IMR-90 (cell line): ENCODE data around the gene ACBD5. TPM values are rescaled to one million over a fixed set of nuclear protein-coding genes. Genes with fewer than 3 reads are reported as not detected.
A peak's percentile ranks its signal among the peaks of the same experiment; 100 is the strongest.

Experiments
- ATAC-seq: fragments of 200-7000 bp; cut with Tn5 transposase; 2 replicates; pipeline ENCODE4 v1.9.1; 2020; ENCODE audit warnings: low read depth, mild to moderate bottlenecking, moderate library complexity
- BruUV-seq: library from RNA; stranded (reverse); fragments of 400-500 nt; replicated peaks from 2 replicates; lab custom pipeline; 2021; lab: Mats Ljungman, UMichigan
- CTCF ChIA-PET: fragments of 300-600 bp; formaldehyde crosslinking; extraction: SDS; loops from one replicate; lab custom pipeline; 2021; ENCODE audit warnings: antibody characterized with exemption; lab: Yijun Ruan, JAX
- POLR2A ChIA-PET: fragments of 300-600 bp; sonication (Branson Sonifier 250); formaldehyde crosslinking; loops from one replicate; lab custom pipeline; 2022; ENCODE audit warnings: antibody characterized with exemption; ENCODE audit not compliant: unreplicated experiment; lab: Charles Lee
- DNase-seq: peaks from one replicate; pipeline ENCODE4 v3.0.0; 2013
- H2AFZ ChIP-seq: replicated peaks from 2 replicates; pipeline ENCODE3; 2013; ENCODE audit warnings: low read length, mild to moderate bottlenecking; ENCODE audit not compliant: poor library complexity
- H2AK5ac ChIP-seq: 2 replicates; pipeline ENCODE4 v1.6.1; 2013; ENCODE audit warnings: low read depth, low read length, inconsistent platforms
- H2AK9ac ChIP-seq: replicated peaks from 2 replicates; pipeline ENCODE3; 2013; ENCODE audit warnings: mild to moderate bottlenecking, low read depth, low read length, moderate library complexity; ENCODE audit not compliant: poor library complexity
- H2BK120ac ChIP-seq: 2 replicates; pipeline ENCODE4 v1.6.1; 2013; ENCODE audit warnings: low read depth, low read length, inconsistent platforms
- H2BK15ac ChIP-seq: 3 replicates; pipeline ENCODE4 v1.6.1; 2013; ENCODE audit warnings: low read depth, low read length, inconsistent platforms
- H2BK20ac ChIP-seq: 2 replicates; pipeline ENCODE4 v1.6.1; 2013; ENCODE audit warnings: low read depth, mild to moderate bottlenecking, inconsistent platforms, low read length, moderate library complexity
- H2BK5ac ChIP-seq: 2 replicates; pipeline ENCODE4 v1.6.1; 2013; ENCODE audit warnings: mild to moderate bottlenecking, low read depth, low read length, inconsistent platforms; ENCODE audit not compliant: poor library complexity, severe bottlenecking
- H3K14ac ChIP-seq: replicated peaks from 2 replicates; pipeline ENCODE4 v1.6.1; 2013; ENCODE audit warnings: low read depth, low read length, inconsistent platforms
- H3K18ac ChIP-seq: 2 replicates; pipeline ENCODE4 v1.6.1; 2013; ENCODE audit warnings: low read depth, low read length, control low read depth
- H3K23ac ChIP-seq: 2 replicates; pipeline ENCODE4 v1.6.1; 2013; ENCODE audit warnings: low read depth, low read length, inconsistent platforms
- H3K27ac ChIP-seq: 2 replicates; pipeline ENCODE4 v1.5.1; 2013; ENCODE audit warnings: mild to moderate bottlenecking, control low read depth, low read length; ENCODE audit not compliant: insufficient read depth
- H3K27me3 ChIP-seq: 2 replicates; pipeline ENCODE4 v1.6.1; 2013; ENCODE audit warnings: low read length; ENCODE audit not compliant: control insufficient read depth, insufficient read depth
- H3K36me3 ChIP-seq: 2 replicates; pipeline ENCODE4 v1.6.1; 2013; ENCODE audit warnings: low read length, mixed read lengths; ENCODE audit not compliant: control insufficient read depth, insufficient read depth
- H3K4ac ChIP-seq: 2 replicates; pipeline ENCODE4 v1.6.1; 2013; ENCODE audit warnings: low read depth, low read length, inconsistent platforms
- H3K4me1 ChIP-seq: 2 replicates; pipeline ENCODE4 v1.6.1; 2013; ENCODE audit warnings: low read length, mixed read lengths; ENCODE audit not compliant: control insufficient read depth, insufficient read depth
- H3K4me2 ChIP-seq: 2 replicates; pipeline ENCODE4 v1.6.1; 2013; ENCODE audit warnings: low read depth, mild to moderate bottlenecking, control low read depth, low read length, moderate library complexity
- H3K4me3 ChIP-seq: 2 replicates; pipeline ENCODE4 v1.5.1; 2013; ENCODE audit warnings: low read depth, mild to moderate bottlenecking, control low read depth, low read length, moderate library complexity; ENCODE audit not compliant: insufficient read depth
- H3K56ac ChIP-seq: 2 replicates; pipeline ENCODE4 v1.6.1; 2013; ENCODE audit warnings: low read length, inconsistent platforms; ENCODE audit not compliant: insufficient read depth; ENCODE audit errors: extremely low read depth
- H3K79me1 ChIP-seq, 2 experiments: 2 replicates each; pipeline ENCODE4 v1.6.1; 2013; ENCODE audit warnings: low read length in 2 of 2, inconsistent platforms in 1 of 2, low read depth in 1 of 2
- H3K9ac ChIP-seq: 2 replicates; pipeline ENCODE4 v1.6.1; 2013; ENCODE audit warnings: low read depth, low read length, control low read depth
- H3K9me1 ChIP-seq: 2 replicates; pipeline ENCODE4 v1.6.1; 2013; ENCODE audit warnings: low read length, inconsistent platforms; ENCODE audit not compliant: insufficient read depth
- H3K9me3 ChIP-seq: 2 replicates; pipeline ENCODE4 v1.6.1; 2013; ENCODE audit warnings: low read length; ENCODE audit not compliant: control insufficient read depth, insufficient read depth
- H4K20me1 ChIP-seq: 2 replicates; pipeline ENCODE4 v1.6.1; 2013; ENCODE audit warnings: low read length, inconsistent platforms; ENCODE audit not compliant: insufficient read depth
- H4K5ac ChIP-seq: 2 replicates; pipeline ENCODE4 v1.6.1; 2013; ENCODE audit warnings: mild to moderate bottlenecking, low read depth, low read length, control low read depth
- H4K8ac ChIP-seq, 2 experiments: 2 replicates each; pipeline ENCODE4 v1.6.1; 2013; ENCODE audit warnings: low read depth in 2 of 2, low read length in 2 of 2, control low read depth in 1 of 2, inconsistent platforms in 1 of 2
- H4K91ac ChIP-seq: 2 replicates; pipeline ENCODE4 v1.6.1; 2013; ENCODE audit warnings: low read depth, low read length, inconsistent platforms; ENCODE audit not compliant: insufficient read depth
- CEBPB ChIP-seq: IDR thresholded peaks from 2 replicates; pipeline ENCODE4 v1.6.1; 2012; ENCODE audit warnings: low read depth, low read length, improper control_type of control experiment
- MAFK ChIP-seq: IDR thresholded peaks from 2 replicates; pipeline ENCODE4 v1.6.1; 2012; ENCODE audit warnings: low read depth, low read length, improper control_type of control experiment
- MAZ ChIP-seq: IDR thresholded peaks from 2 replicates; pipeline ENCODE4 v1.6.1; 2012; ENCODE audit warnings: low read depth, mild to moderate bottlenecking, low read length, improper control_type of control experiment, moderate library complexity, borderline replicate concordance
- NFE2L2 ChIP-seq: fragments of 150-350 bp; IDR thresholded peaks from 2 replicates; pipeline ENCODE4 v1.6.1; 2016; ENCODE audit warnings: low read depth, mild to moderate bottlenecking, low read length
- RAD21 ChIP-seq: IDR thresholded peaks from 2 replicates; pipeline ENCODE4 v1.6.1; 2012; ENCODE audit warnings: low read length, improper control_type of control experiment
- RFX5 ChIP-seq: IDR thresholded peaks from 2 replicates; pipeline ENCODE4 v1.8.0; 2012; ENCODE audit warnings: low read depth, mild to moderate bottlenecking, low read length, moderate library complexity
- WGBS, 2 experiments: methylation state at CpG; one replicate each; pipeline versions ENCODE4 v1.1.5 to v1.1.7; 2013; ENCODE audit warnings: missing lambda C conversion rate in 2 of 2; ENCODE audit not compliant: insufficient read length in 1 of 2; ENCODE audit errors: extremely low coverage in 2 of 2; 5-methylcytosine and 5-hydroxymethylcytosine counted together
- dilution Hi-C: fragments of 300-500 bp; cut with HindIII; formaldehyde crosslinking; loops from one replicate; pipeline ENCODE4 v1.14.3; 2018; ENCODE audit warnings: low sequenced_read_pairs; ENCODE audit not compliant: unreplicated experiment
- in situ Hi-C: fragments of 300-500 bp; cut with MboI; formaldehyde crosslinking; loops from 3 replicates; pipeline ENCODE4 v1.14.3; 2019; ENCODE audit warnings: low sequenced_read_pairs, inconsistent platforms, mixed read lengths
- intact Hi-C: fragments of 100-400 bp; cut with micrococcal nuclease; formaldehyde crosslinking; loops from 2 replicates; pipeline ENCODE4 v1.10.0; 2022
- polyA plus RNA-seq, 3 experiments: library from polyadenylated mRNA; depleted of rRNA; stranded (reverse); fragments of >200 nt; gene quantifications; 2 replicates each; pipeline ENCODE4 v1.2.3, GENCODE V29; 2012; ENCODE audit warnings: low replicate concordance in 1 of 3
- total RNA-seq: library from RNA; depleted of rRNA; stranded (reverse); fragments of >200 nt; gene quantifications from 2 replicates; pipeline ENCODE4 v1.2.3, GENCODE V29; 2012
- TF ChIP-seq, protein P1 (sequence below): fragments of 150-350 bp; IDR thresholded peaks from 2 replicates; pipeline ENCODE4 v1.6.1; 2016; ENCODE audit warnings: low read depth, mild to moderate bottlenecking, low read length, moderate library complexity, borderline replicate concordance

The ACBD5 gene
- total and polyA plus RNA-seq, 2 of the 4 experiments (the other 2 are of a cell fraction): 7.7 to 11.7 TPM

DNA sequence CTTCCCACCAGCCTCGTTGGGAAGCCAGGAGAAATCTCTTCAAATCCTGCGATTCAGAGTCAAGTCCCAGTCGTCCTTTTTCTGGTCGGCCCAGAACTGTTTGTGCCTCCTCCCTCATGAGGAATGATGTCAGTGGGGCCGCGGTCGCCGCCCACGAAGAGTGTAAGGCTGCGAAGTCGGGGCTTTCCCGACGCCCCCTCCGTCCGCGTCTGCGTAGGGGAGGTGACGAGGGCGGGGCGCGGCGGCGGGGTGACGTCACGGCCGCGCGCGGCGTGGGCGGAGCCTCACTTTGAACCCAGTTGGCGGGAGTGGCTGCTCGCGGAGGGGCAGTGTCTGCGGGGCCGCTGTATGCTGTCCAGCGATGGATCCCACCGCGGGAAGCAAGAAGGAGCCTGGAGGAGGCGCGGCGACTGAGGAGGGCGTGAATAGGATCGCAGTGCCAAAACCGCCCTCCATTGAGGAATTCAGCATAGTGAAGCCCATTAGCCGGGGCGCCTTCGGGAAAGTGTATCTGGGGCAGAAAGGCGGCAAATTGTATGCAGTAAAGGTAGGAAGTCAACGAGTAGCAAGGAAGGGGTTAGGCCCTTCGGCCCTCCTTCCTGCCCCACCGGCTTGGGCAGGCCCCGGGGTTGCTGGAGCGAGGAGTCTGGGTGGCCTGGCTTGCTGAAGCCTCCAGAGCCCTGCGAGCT, 85.4 kb downstream of the ACBD5 start, which contains the start of gene MASTL (continued):
- TF ChIP-seq, protein P1, sequence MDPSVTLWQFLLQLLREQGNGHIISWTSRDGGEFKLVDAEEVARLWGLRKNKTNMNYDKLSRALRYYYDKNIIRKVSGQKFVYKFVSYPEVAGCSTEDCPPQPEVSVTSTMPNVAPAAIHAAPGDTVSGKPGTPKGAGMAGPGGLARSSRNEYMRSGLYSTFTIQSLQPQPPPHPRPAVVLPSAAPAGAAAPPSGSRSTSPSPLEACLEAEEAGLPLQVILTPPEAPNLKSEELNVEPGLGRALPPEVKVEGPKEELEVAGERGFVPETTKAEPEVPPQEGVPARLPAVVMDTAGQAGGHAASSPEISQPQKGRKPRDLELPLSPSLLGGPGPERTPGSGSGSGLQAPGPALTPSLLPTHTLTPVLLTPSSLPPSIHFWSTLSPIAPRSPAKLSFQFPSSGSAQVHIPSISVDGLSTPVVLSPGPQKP: no peak

DNA sequence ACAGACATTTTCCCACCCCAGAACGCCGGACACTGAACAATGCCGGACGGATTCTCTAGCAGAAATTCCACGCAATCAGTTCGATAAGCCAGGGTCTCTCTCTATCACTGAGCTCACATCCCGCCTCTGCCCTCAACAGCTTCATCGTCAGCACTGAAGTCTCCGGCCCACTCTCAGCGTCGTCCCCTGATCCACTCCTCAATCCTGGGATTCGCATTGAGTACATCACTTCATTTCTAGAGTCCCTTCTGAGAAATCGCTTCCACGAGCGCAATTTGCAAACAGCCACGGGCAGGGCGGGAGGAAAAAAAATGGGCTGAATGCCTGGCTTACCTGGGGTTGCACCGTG, 86.8 kb downstream of the ACBD5 start:
- Histone ChIP-seq H3K14ac (peak overlapping the region; percentile 93), H3K23ac (peak overlapping the region; percentile 86), H2BK20ac (no peak overlapping the region), H2AFZ (peak overlapping the region; percentile 93), H3K4ac (peak overlapping the region; percentile 78), H3K18ac (peak overlapping the region; percentile 8; the same call in 1 of the 2 replicates), H3K27me3 (no peaks in the 10 kb centered on the region), H2BK5ac (peak overlapping the region; percentile 75), H4K91ac (peak overlapping the region; percentile 86), H2AK9ac (peak overlapping the region; percentile 95), H4K5ac (peak overlapping the region; percentile 73), H3K27ac (peak overlapping the region; percentile 90), H2BK120ac (no peak overlapping the region), H3K9ac (peak overlapping the region; percentile 97), H4K8ac (peak overlapping the region; percentile 80 to 90), H3K9me1 (no peaks in the 10 kb centered on the region), H3K56ac (peak overlapping the region; percentile 80), H3K36me3 (peaks cover 2% of the 10 kb centered on the region; the same call in 1 of the 2 replicates), H3K4me1 (0 out of 2 replicates have a peak, but pooled peaks cover 1% of the 10 kb centered on the region), H3K4me3 (peak overlapping the region; percentile 87), H2AK5ac (peak overlapping the region; percentile 85), H4K20me1 (peaks cover 42% of the 10 kb centered on the region), H3K79me1 (peaks cover 11 to 29% of the 10 kb centered on the region in 2 experiments), H3K4me2 (peak overlapping the region; percentile 70), H3K9me3 (no peaks in the 10 kb centered on the region), H2BK15ac (no peak overlapping the region)
- in situ Hi-C loops: no loop called here
- DNase-seq (peak; percentile 29), ATAC-seq (peak; percentile 10)
- CTCF ChIA-PET: interaction anchor here (0.6 to 1.4 kb wide), 5 partner anchors 11 to 821 kb away, joined by 3 to 7 read pairs (median 5); no protein-coding TSS in a partner anchor
- TSS peak; percentile 56 for BruUV-seq
- dilution Hi-C loops: no loop called here
- intact Hi-C loops: loop anchor here (10.0 kb wide), 1 partner anchor 211 kb away; no protein-coding TSS in a partner anchor
- WGBS, 2 experiments: 0% methylated on average over 7 of the region's 18 CpGs; no CpG with 5 or more reads in 1 of the 2 experiments
- POLR2A ChIA-PET: no interaction called here
- no peak for TF ChIP-seq RAD21
- TF ChIP-seq CEBPB: no peak
- TF ChIP-seq, protein P1: no peak
- no peak for TF ChIP-seq RFX5
- TF ChIP-seq MAZ: no peak
- no peak for TF ChIP-seq MAFK
- TF ChIP-seq NFE2L2: no peak
